ENCODE measurements around the gene ARHGAP10. TPM values are rescaled to one million over a fixed set of nuclear protein-coding genes. Genes with fewer than 3 reads are reported as not detected.

The ARHGAP10 gene
- total RNA-seq, 2 experiments from 2014 or later = 0.11 TPM; not detected in 1

DNA sequence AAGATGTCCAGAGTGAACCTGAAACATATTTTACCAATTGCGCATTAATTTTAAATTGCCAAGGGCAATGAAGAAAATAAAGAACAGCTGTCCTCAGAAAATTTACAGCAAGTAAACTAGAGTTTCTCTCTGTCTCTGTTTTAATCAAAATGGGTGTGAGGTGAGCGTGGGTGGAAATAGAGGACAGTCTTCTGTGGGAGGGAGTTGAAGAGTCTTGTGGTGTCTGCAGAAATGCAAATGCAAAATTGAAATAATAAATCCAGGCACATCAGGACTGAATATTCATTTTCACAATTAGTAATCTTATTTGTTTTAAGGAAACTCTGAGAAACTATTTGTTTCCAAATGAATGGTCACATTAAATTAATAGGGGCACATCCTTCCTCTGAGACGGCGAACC is 192.0 kb downstream of the ARHGAP10 start:
- no peaks in the 10 kb centered on the region for H3K79me2 ChIP-seq (ENCODE audit: insufficient read depth, low read depth, low read length)
- ChIA-PET CTCF (ENCODE audit: unreplicated experiment) (no interaction called here), POLR2A (interaction anchor here (0.6 kb wide), 1 partner anchor 391 kb away, joined by 4 read pairs; no protein-coding TSS in a partner anchor)
- DNase-seq (ENCODE audit: low spot score) = no peak
- BruUV-seq (replicated peaks) = no TSS peak
- H3K27ac ChIP-seq (ENCODE audit: low read depth, low read length, poor library complexity, severe bottlenecking) = no peak overlapping the region
- no peaks in the 10 kb centered on the region for H3K36me3 ChIP-seq (ENCODE audit: insufficient read depth, low read length)
- H3K9me2 ChIP-seq (ENCODE audit: insufficient read depth, low read length) = no peaks in the 10 kb centered on the region
- H3K4me2 ChIP-seq (ENCODE audit: low read length) = no peak overlapping the region
- no peaks in the 10 kb centered on the region for H4K20me1 ChIP-seq (ENCODE audit: insufficient read depth, low read length)
- H3K4me1 ChIP-seq (ENCODE audit: insufficient read depth, low read length, poor library complexity, severe bottlenecking) = no peaks in the 10 kb centered on the region
- TF ChIP-seq EZH2phosphoT487 (IDR thresholded peaks at IDR 0.05; ENCODE audit: borderline replicate concordance, low read depth, low read length) = no peak
- TF ChIP-seq, protein P1, sequence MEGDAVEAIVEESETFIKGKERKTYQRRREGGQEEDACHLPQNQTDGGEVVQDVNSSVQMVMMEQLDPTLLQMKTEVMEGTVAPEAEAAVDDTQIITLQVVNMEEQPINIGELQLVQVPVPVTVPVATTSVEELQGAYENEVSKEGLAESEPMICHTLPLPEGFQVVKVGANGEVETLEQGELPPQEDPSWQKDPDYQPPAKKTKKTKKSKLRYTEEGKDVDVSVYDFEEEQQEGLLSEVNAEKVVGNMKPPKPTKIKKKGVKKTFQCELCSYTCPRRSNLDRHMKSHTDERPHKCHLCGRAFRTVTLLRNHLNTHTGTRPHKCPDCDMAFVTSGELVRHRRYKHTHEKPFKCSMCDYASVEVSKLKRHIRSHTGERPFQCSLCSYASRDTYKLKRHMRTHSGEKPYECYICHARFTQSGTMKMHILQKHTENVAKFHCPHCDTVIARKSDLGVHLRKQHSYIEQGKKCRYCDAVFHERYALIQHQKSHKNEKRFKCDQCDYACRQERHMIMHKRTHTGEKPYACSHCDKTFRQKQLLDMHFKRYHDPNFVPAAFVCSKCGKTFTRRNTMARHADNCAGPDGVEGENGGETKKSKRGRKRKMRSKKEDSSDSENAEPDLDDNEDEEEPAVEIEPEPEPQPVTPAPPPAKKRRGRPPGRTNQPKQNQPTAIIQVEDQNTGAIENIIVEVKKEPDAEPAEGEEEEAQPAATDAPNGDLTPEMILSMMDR (conservative IDR thresholded peaks at IDR 0.05; ENCODE audit: low read length) = no peak
- no peak overlapping the region for H2AFZ ChIP-seq (ENCODE audit: low read length)
- no peaks in the 10 kb centered on the region for H3K9me3 ChIP-seq (ENCODE audit: low read length)
- intact Hi-C loops (cut with micrococcal nuclease; ENCODE audit: unreplicated experiment) = no loop called here
- no peak overlapping the region for H3K4me3 ChIP-seq (ENCODE audit: low read depth, low read length, poor library complexity, severe bottlenecking)

DNA sequence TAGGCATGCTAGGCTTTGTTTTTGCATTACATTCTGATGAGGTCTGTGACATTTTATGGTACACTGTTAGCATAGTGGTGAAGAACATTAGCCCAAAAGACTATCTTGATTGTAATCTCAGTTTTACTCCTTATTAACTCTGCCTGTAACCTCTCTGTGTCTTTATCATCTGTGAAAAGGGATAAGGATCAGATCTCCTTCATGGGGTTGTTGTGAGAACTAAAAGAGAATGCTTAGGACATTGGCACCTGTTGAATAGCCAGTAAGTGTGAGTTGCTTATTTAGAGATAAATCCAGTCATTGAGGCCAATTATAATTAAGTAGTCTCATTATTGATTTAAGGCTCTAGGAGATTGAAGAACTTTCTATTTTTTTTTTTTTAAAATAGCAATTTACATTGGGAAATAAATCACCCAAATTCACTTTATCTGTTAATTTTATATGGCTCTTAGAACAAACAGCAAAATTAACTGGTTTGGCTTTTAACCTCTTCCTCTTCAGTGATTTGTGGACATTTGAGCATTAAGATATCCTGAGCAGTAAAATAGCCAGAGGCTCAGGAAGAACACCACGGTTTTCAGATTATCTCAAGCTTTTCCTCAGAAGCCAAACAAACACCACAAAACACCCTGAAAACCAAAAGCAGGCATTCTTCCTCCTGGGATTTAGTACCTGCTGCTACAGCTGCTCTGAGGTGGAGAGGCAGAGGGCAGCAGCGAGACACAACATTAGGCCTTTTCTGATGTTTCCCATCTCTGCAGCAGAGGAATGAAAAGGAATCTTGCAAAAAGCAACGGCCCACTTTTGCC is 192.9 kb downstream of the ARHGAP10 start:
- ChIA-PET CTCF (ENCODE audit: unreplicated experiment) (no interaction called here), POLR2A (no interaction called here)
- no TSS peak for BruUV-seq (replicated peaks)
- Histone ChIP-seq H3K79me2 (ENCODE audit: insufficient read depth, low read depth, low read length) (no peaks in the 10 kb centered on the region), H3K27ac (ENCODE audit: low read depth, low read length, poor library complexity, severe bottlenecking) (no peak overlapping the region), H3K4me3 (ENCODE audit: low read depth, low read length, poor library complexity, severe bottlenecking) (no peak overlapping the region), H4K20me1 (ENCODE audit: insufficient read depth, low read length) (no peaks in the 10 kb centered on the region), H3K9me2 (ENCODE audit: insufficient read depth, low read length) (no peaks in the 10 kb centered on the region), H3K36me3 (ENCODE audit: insufficient read depth, low read length) (no peaks in the 10 kb centered on the region), H3K4me2 (ENCODE audit: low read length) (no peak overlapping the region), H2AFZ (ENCODE audit: low read length) (no peak overlapping the region), H3K9me3 (ENCODE audit: low read length) (no peaks in the 10 kb centered on the region), H3K4me1 (ENCODE audit: insufficient read depth, low read length, poor library complexity, severe bottlenecking) (no peaks in the 10 kb centered on the region)
- TF ChIP-seq, protein P1 (conservative IDR thresholded peaks at IDR 0.05; ENCODE audit: low read length) = peak; percentile 47; the same call in 1 of the 2 replicates
- TF ChIP-seq EZH2phosphoT487 (IDR thresholded peaks at IDR 0.05; ENCODE audit: borderline replicate concordance, low read depth, low read length) = no peak
- DNase-seq (ENCODE audit: low spot score) = no peak
- intact Hi-C loops (cut with micrococcal nuclease; ENCODE audit: unreplicated experiment) = no loop called here
